IPS DF 19.7 (cell line): ENCODE results near the gene CFI.
"Not testable (repeated sequence)": the region's sequence is repeated elsewhere in the genome, so short reads cannot be mapped to it uniquely, and the experiment has no call there.

Experiments used
- DNase-seq: peaks from one replicate; pipeline ENCODE4 v3.0.0-alpha.2; 2013; ENCODE audit warnings: low read depth, low spot score

CFI gene

GRCh38 chr4:109798866-109799265, 2.9 kb downstream of the CFI start:
- no peak for DNase-seq

DNA sequence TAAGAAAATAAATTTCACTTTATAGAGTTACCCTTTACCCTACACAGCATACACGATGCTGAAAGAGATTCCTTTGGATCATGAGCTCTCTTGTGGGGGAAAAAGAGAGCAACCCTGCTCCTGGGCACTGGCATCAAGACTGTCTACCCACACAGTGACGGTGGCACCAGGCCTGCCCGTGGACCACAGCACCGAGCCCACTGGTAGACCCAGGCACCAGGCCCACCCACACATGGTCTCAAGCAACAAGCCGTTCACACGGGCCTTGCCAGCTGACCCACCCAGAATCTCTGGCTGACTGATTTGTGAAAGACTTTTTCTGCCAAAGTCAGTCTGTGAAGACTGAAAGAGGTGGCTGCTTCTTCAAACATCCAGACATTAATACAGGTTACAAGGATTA, 6.7 kb downstream of the CFI start:
- no peak for DNase-seq

GRCh38 chr4:109787807-109788206, 14.0 kb downstream of the CFI start:
- no peak for DNase-seq

DNA sequence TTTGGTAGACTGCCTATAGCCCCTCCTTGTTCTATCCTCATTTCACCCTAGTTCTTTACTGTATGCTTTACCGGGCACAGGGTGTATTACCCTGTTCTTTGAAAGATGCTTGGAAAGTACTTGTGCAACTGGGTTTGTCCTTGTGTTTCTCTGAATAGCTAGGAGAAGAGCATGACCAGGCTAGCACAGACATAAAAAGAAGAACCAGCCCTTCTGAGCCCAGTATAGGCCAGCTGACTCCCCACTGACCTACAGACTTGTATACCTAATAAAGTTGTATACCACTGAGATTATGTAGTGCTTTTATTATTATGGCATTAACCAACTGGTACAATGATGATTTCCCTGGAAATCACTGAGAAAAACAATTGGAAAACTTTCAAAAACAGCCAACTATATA, 15.0 kb downstream of the CFI start:
- DNase-seq, result no peak

DNA sequence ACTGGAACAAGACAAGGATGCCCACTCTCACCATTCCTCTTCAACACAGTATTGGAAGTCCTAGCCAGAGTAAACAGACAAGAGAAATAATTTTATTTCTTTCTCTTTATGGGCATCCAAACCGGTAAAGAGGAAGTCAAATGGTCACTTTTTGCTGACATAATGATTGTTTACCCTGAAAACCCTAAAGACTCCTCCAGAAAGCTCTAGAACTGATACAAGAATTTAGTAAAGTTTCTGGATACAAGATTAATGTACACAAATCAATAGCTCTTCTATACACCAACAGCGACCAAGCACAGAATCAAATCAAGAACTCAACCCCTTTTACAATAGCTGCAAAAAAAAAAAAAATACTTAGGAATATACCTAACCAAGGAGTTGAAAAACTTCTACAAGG, 19.7 kb downstream of the CFI start:
- DNase-seq, result not testable (repeated sequence)

DNA sequence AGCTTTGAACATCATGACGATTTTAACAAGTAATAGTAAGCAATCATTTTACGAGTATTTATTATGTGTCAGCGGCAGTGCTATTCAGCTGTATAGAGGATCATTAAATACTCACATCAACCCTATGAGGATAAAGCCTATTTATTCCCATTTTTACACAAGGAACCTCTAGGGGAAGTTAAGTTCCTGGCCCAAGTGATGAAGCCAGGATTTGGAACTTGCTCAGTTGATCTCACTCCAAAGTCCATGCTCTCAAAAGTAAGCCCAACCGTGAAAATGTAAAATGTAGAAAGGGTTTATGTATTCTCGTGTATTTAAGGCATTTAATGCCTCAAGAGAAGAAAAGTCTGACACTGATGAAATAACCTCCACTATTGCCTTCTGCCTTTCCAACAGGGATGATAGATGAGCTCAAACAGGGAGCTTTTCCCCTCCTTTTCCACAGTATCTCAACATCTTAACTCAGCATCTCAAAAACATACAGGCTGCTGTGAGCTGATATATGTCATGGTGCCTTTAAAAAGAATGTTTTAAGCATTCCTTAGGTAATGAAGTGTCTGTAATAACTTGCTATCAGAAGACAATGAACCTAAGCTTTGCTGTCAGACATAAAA, 36.9 kb downstream of the CFI start:
- no peak for DNase-seq

DNA sequence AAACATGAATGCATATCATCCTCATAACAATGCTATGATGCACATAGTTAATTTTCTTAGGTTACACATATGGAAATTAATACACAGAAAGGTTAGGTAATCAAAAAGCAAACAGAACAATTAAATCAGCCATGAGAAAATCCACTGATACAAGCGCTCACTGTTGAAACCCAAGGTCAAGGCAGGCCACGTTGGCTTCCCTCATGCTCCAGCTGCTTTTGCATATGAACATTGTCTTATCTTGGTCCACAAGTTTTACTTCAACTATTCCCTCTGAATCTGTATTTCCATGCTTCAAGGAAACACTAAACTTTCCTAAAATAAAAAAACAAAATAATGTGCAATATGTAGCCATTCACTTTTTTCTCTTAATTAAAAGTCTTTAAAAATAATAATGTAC, 37.4 kb downstream of the CFI start:
- DNase-seq, result no peak

DNA sequence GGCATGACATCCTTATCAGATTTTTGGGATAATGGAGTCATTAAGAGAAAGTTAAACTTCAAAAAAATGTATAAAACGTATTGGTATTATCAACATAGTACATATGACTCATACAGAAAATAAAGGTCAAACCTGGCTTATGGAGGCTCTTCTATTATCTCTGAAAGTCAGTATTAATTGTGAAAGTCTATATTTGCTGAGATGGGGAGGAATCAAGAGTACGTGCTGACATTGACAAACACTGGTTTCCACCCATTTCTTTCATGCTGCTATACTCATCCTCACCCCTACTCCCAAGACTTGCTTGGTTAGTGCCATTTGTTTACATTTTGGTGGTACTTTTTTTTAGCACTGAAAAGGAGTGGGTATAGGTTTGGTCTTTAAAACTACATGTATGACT, 41.1 kb downstream of the CFI start:
- no peak for DNase-seq

DNA sequence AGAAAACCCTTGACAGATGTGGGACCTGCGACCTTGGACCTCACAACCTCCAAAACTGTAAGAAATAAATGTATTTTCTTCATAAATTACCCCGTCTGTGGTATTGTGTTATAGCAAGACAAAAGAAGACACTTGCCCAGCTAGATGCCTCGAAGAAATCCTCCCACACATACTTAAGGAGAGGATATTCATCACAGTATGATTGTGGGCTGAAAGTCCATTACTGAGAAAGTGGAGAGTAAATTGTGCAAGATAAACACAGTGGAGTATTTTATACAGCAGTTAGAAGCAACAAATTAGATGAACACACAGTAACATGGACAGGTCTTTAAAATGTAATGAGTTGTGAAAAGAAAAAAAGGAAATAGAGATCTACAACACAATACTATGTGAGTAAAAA, 46.1 kb downstream of the CFI start:
- DNase-seq, result no peak

DNA sequence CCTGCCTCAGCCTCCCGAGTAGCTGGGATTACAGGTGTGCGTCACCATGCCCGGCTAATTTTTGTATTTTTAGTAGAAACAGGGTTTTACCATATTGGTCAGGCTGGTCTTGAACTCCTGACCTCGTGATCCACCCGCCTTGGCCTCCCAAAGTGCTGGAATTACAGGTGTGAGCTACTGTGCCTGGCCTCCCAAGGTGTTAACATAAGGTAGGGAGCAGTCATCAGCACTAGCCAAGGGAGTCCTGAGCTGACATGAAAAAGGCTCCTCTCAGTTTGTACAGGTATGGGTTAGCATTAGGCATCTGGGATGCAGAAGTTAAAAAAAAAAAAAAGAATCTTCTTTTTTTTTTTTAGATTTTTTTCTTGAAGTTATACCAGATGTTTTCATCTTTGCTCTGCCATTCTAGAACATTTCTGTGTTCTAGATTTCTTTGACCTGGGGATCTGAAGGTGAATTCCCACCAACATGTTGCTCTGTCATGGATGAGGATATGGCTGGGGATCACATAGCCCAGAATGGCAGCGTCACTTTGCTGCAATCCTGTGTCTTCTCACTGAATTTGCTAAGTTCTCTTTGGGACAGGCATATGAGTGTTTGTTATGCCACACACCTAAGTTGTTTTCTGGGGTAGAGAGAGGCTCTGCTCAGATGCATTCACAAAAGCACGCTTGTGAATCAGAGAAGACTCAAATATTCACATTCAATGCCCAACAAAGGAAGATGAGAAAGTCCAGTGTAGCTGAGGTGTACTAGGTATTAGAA, 47.5 kb downstream of the CFI start:
- DNase-seq, result no peak

DNA sequence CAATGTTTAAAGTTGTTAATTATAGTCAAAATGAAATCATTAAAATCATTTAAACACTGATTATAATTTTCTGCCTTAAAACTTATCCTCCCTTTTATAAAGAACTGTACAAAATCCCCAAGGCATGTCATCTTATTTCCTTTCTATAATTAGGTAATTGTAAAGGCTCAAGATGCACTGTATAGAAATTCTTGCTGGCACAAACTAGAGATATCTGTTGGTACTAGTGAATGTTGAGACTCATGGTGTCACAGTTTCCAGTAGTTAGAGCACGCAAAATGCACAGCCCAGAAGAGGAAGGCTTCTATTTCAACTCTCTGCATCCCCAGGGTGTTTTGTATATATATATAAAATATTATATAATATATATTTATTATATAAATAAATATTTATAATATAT, 49.3 kb downstream of the CFI start:
- DNase-seq, result no peak

DNA sequence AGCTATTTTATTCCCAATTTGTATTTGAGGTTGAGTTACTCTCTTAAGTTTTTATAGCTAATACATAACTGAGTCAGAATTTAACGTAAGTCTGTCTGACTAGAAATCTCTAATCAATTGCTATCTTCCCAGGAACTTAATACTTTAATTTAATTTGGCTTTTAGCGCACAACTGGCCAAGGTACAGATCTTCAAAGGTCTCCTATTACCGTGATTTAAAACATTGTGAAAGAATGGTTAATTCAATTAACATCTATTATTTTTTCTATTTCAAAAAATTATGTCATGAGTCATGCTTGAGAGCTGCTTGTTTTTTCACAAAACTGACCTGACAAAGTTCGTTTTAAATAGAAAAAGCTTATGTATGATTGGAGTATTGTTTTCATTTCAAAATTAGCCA, 49.9 kb downstream of the CFI start:
- no peak for DNase-seq

- no peak for DNase-seq
Measured at GRCh38 chr4:109750652-109751244, 51.1 kb downstream of the CFI start.

GRCh38 chr4:109749388-109750082, 52.3 kb downstream of the CFI start:
- no peak for DNase-seq

DNA sequence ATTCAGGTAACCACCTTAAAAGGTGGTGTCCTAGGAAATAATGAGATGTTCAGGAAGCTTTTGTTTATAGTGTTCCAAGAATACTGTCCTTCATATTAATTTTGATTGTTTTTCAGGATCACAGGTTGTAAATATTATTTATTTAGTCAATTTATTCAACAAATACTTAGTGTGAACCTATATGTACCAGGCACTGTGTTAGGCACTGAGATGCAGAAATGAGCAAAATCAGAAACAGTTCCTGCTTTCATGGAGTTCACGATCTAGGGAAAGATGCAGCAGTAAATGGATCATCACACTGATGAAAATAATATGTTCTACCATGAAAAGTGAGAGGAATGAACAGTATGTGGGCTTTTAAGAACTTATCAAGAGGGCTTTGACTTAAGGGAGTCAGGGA, 53.7 kb downstream of the CFI start:
- DNase-seq, result no peak

DNA sequence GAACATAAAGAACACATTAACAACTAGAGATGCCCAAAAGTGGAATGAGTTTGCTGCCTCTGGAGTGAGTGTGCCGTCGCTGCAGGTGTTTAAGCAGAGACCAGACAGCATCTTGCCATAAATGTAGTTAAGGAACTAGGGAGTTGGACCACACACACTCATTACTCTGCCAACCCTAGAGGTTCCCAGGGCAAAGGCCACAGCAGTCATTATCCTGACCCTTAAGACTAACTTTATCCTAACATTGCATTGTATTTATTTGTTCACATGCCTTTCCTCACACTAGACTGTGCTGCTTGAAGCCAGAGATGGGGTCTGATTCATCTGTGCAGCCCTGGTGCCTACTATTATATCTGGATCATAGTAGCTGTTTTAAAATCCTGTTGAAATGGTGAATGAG, 55.1 kb downstream of the CFI start:
- DNase-seq, result no peak

GRCh38 chr4:109745830-109746229, 56.0 kb downstream of the CFI start:
- DNase-seq, result no peak

DNA sequence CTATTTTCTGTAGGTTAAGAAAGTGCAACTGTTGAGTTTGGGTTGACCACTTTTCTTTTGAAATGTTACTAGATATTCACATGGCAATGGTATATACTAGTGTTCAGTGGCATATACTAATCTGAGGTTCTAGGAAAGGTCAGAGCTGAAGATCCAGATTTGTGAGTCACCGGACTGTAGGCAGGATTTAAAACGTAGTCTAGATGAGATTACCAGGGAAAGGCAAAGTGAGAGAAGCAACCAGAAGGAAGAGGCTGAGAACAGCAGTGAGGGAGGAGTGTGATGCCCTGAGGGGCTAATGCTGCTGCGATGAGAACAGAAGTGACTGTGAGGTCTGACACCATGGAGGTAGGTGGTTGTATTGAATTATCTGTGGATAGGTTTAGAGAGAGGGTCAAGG, 62.3 kb downstream of the CFI start:
- no peak for DNase-seq

DNA sequence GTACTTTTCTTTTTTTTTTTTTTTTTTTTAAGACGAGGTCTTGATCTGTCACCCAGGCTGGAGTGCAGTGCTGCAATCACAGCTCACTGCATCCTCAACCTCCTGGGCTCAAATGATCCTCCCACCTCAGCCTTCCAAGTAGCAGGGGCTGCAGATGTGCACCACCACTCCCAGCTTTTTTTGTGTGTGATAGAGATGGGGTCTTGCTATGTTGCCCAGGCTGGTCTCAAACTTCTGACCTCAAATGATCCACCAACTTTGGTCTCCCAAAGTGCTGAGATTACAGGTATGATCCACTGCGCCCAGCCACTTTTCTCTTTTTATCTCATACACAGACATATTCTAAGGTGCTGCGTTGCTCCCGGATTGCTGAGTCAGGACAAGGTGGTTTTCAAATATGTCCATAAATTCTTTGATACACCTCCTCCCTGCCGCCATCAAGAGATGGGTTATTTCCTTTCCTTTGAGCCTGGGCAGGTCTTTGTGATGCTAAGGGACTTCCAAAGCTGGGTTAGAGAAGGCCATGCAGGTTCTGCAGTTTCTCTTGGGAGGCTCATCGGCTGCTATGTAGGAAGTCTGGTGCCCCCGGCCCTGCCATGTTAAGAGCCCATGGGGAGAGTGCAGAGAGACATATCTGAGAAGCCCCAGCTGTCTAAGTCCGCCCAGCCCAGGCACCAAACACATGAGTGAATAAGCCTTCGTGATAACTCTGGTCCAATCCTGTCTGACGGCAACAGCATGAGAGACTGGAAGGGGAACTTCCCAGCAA, 63.5 kb downstream of the CFI start:
- DNase-seq, result no peak

- no peak for DNase-seq
Measured at GRCh38 chr4:109735566-109736365, 66.0 kb downstream of the CFI start.

GRCh38 chr4:109733728-109734127, 68.1 kb downstream of the CFI start:
- DNase-seq, result no peak
